ENCODE data around the gene SLC51A.

Gene SLC51A

DNA sequence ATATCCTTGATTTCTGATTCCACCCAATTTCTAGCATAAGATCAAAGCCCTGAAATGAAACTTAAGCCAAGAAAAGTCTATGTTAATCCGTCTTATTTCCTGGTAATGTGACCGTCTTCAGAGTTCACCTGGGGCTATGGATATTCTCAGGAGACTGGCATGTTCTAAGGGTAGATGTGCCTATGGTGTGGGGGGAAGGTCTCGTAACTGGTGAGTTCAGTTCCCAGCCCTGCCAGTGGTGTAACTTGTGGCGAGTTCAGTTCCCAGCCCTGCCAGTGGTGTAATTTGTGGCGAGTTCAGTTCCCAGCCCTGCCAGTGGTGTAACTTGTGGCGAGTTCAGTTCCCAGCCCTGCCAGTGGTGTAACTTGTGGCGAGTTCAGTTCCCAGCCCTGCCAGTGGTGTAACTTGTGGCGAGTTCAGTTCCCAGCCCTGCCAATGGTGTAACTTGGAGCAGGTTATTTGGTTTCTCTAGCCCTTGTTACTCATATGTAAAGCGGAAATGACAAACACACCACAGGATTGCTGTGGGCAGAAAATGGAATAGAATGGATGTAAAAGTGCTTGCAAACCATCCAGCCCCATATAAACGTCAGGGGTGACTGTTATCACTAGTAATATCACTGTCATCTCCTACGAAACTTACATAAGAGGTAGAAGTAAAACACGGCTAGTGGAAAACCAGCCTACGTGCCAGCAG, 30.4 kb downstream of the SLC51A start:
- no peak for DNase-seq

DNA sequence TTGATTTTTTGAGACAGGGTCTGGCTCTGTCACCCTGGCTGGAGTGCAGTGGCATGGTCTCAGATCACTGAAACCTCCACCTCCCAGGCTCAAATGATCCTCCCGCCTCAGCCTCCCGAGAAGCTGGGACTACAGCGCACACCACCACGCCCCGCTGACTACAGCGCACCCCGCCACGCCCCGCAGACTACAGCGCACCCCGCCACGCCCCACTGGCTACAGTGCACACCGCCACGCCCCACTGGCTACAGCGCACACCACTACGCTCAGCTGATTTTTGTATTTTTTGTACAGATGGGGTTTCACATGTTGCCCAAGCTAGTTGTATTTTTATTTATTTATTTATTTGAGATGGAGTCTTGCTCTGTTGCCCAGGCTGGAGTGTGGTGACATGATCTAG, 35.6 kb downstream of the SLC51A start:
- DNase-seq: no peak

DNA sequence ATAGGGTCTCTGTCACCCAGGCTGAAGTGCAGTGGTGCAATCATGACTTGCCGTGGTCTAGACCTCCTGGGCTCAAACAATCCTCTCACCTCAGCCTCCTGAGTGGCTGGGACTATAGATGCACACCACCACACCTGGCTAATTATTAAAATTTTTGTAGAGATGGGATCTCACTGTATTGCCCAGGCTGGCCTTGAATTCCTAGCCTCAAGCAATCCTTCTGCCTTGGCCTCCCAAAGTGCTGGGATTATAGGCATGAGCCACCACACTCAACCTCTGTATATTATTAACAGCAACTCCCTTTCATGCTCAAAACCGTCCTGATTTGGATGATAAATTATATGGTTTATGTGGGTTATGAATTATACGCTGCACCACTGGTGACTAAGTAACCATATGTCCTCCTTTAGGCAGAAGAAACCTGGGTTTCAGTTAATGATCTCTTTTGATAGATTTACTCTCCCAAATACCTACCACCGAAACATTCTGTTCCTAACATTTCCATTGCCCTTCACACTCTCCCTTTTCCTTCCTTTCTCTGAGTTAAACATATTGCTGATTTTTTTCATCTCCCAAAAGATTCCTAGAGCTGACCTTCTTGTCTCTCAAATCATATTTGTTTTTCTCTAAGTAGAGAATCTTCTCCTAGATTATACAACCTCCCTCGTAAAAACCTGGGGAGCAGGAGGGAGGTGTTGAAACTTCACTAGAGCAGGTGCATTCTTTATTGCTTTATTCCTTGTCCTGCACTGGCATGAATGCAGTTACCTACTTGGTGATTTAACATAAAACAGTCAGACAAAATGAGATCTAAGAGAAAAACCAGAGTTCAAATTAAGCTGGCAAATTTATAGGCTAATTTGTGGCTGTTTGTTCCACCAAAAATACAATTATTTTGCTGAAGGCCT, 38.3 kb downstream of the SLC51A start:
- no peak for DNase-seq

DNA sequence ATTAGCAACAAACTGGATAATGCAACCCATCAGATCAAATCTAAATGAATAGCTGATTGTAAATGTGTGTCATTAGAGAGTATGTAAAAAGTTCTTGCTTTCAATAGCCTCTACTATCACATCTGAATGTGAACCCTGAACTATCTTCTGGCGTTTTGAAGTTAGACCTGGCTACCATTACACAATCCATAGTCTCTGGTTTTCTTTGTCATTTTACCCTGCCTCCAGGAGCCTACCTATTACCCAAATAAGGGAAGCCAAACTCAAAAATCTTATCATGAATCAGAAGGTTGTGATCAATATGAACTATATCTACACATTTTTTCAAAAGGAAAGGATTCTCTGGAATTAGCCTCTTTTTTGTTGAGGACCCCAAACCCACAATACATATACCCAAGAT, 39.4 kb downstream of the SLC51A start:
- no peak for DNase-seq

DNA sequence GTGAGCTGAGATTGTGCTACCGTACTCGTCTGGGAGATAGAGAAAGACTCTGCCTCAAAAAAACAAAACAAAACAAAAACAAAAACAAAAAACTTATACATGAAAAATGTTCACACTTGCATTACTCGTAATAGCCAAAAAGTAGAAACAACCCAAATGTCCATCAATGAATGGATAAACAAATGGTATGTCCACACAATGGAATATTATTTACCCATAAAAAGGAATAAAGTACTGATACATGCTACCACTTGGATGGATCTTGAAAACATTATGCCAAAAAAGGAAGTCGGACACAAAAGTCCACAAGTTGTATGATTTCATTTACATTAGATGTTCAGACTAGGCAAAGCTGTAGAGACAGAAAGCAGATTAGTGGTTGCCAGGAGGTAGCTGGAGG, 44.5 kb downstream of the SLC51A start:
- DNase-seq: no peak

DNA sequence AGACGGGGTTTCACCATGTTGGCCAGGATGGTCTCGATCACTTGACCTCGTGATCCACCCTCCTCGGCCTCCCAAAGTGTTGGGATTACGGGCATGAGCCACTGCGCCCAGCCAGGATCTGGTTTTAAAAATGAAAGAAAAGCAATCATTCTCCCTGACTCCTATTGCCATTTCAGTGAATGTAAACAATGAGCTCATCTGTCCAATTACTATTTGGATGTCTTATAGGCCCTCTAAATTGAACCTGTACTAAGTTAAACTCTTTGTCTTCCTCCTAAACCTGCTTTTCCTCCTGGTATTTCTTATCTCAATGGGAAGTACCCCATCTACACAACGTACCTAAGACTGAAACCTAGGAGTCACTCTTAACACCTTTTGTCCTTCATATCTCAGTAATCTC, 47.5 kb downstream of the SLC51A start:
- DNase-seq: no peak

DNA sequence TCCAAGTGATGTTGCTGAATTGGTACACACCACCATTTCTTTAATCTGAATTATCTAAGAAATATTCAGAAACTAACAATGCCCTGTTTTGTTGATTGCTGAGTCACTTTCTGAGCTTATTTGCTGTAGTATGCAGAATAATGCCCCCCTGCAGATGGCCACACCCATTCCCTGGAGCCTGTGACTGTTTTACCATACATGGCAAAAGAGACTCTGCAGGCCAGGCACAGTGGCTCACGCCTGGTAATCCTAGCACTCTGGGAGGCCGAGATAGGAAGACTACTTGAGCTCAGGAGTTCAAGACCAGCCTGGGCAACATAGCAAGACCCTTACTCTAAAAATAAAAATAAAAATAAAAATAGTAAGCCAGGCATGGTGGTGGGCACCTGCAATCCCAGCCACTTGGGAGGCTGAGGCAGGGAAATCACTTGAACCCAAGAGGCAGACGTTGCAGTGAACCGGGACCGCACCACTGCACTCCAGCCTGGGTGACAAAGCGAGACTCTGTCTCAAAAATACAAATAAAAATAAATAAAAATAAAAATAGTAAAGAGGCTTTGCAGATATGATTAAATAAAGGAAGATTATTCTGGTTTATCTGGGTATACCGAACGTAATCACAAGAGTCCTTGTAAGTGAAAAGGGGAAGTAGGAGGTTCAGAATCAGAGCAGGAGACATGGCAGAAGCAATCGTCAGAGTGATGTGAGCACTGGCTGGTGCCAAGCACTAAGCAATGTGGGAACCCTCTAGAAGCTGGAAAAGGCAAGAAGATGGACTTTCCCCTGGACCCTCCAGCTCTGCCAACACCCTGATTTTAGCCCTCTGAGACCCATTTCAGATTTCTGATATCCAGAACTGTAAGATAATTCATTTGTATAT, 52.2 kb downstream of the SLC51A start:
- DNase-seq: no peak

DNA sequence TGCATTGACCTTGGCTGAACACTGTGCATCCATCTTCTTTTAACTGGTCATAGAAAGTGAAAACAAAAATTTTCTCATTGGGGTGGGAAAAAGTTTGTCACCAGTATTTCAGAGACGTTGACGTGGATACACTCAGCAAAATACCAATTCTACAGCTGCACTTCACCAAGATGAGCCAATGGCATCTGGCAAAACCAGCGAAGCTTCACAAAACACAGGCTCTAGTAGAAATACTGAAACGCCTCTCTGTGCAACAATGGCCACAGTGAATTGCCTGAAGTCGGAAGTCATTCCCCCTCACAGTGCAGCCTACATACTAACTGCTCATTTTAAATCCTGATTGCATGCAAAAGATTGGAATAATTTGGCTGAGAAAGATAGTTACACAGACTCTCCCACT, 54.2 kb downstream of the SLC51A start:
- DNase-seq: no peak

DNA sequence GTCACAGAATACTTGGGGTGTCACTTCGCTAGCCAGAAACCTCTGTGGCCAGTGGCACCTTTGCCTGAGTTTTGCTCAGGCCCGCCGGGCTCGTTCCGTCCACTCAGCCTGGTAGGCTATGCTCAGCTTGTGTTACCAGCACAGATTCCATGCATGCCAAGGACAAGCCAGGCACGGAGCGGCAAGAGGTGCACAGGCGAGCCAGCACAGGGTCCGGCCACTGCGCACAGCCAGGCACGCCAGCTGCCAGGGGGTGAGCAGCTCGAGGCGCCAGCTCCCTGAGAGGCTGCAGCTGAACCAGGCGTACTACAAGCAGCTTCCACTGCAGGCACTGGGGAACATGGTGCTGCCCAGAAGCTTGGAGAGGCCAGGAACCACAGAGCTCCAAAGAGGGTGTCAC, 56.5 kb downstream of the SLC51A start:
- DNase-seq: no peak

DNA sequence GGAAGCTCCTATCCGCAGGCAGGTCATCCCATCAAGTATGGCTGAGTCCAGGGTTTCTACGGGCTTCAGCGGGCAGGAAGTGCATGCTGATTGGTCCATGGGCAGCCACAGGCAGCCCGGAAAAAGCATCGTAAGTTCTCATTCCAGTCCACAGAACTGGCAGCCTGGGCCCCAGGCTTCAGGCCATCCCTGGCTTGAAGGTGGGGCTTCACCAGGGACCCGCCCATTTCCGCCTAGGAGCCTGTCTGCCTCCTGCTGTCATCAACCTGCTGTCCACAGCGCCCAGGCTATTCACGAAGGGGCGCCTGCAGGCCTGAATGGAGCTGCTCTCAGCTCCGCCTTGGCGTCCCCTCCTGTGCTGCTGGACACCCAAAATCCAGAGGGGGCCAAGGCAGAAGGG, 57.3 kb downstream of the SLC51A start:
- no peak for DNase-seq

DNA sequence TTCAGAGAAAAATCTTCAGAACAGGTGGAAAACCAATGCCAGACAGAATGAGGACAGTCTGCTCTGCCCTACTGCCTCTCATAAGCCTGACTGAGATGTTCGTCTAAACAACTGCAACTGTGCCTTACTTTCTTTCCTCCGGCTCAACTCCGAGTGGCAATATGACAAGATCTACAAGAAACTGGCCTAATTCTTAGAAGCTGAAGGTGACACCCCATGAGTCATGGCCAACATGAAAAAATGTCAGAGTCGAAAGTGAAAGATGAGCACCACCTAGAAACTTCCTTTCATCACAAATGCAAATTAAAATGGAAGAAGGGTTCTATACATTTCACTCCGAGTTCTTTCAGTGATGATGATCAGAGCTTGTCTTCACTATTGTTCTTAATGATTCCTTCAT, 58.3 kb downstream of the SLC51A start:
- DNase-seq: no peak

DNA sequence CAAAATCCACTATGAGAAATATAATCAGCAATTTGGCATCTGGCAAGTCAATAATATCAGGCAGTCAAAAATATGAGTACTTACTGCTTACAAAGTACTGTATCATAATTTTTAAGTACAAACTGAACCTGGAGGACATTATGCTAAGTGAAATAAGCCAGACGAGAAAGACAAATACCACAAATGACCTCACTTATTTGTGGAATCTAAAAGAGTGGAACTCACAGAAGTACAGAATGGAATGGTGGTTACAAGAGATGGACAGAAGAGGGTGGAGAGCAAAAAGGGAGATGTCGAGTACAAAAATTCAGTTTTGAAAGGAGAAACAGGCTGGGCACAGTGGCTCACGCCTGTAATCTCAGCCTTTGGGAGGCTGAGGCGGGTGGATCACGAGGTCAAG, 58.8 kb downstream of the SLC51A start:
- no peak for DNase-seq

DNA sequence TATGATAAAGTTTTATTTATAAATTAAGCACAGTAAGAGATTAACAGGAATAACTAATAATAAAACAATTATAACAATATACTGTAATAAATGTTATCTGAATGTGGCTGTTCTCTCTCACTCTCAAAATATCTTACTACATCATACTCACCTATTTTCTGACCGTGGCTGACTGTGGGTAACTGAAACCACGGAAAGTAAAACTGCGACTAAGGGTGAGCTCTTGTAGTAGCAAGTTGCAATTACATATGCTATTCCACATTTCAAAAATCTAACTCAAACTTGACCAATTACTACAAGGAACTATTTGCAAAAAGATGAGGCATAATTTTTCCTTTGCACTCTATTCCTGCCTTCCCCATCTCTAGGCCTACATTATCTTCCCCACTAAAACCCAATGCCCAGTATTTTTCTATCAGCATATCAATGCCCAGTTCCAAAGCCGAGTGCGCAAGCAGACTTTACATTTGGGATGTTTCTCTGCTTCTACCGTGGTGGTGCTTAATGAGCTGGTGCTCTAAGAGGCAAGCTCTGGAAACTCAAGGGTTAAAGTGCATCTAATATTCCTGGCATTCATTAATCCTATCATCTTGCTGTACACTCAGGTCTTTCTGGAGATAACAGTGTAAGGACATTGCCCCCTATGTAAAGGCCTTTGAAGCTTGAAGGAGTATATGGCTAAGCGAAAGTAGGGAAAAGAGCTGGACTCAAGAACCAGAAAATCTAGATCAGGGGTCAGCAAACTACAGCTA, 64.5 kb downstream of the SLC51A start:
- no peak for DNase-seq

DNA sequence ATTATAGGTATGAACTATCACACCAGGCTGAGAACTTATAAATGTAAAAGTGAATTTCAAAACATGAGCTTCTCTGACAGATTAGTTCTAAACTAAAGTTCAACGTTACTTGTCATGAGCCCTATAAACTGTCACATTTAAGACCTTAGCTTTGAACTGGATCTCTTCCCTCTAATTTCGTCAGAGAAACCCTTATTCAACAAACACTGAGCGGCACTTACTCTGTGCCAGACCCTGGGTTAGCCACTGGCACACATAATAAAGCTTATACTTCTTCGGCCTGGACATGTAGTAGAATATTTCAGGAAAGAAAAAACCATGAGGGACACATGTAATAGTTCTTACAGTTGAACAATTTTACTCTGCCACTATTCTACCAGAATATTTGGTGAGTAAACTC, 65.6 kb downstream of the SLC51A start:
- no peak for DNase-seq
